ENCODE data around the gene AKNA.
A peak's percentile ranks its signal among the peaks of the same experiment; 100 is the strongest.

AKNA gene

DNA sequence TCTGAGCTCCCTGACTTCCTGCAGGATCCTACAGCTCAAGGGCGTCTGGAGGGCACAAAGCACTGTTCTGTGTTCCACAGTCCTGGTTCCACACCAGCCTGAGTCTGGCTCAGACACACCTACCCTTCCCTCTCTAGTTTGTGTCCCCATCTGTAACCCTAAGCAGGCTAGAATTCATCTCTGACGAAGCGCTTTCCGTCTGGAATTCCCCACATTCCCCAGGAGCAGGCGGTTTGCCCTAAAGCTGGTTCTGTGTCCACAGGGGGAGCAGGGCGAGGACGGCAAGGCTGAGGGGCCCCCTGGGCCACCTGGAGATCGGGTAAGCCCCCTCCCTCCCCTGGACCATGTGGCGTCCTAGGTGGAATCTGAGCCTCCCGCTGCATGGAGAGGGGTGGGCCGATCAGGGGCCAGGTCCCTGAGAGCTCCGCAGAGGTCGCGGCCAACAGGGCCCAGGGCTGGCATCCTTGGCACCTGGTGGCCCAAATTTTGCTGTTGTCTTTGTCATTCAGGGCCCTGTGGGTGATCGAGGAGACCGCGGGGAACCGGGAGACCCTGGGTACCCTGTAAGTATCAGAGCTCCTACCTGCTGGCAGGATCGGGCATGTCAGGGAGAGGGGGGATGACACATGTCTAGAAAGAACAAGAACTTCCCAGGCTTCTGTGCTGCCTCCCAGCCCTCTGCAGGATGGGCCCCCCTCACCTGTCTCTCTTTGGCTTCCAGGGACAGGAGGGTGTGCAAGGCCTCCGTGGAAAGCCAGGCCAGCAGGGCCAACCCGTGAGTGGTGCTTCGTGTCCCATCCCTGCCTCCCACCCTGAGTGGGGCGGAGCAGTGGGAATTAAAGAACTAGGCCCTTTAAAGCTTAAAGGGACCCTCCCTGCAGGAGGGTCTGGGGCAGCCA is 99.3 kb downstream of the AKNA start:
- no peaks in the 10 kb centered on the region for H3K36me3 Mint-ChIP-seq
- no peaks in the 10 kb centered on the region for H3K4me1 Mint-ChIP-seq
- H3K9me3 Mint-ChIP-seq, result no peaks in the 10 kb centered on the region
- DNase-seq, result peak; percentile 11
- no peak overlapping the region for H3K27ac Mint-ChIP-seq
- CTCF ChIA-PET, result interaction anchor here (0.7 to 1.7 kb wide), 3 partner anchors 135 to 206 kb away, joined by 3 to 8 read pairs (median 8); no protein-coding TSS in a partner anchor
- H3K27me3 Mint-ChIP-seq, result peaks cover 17% of the 10 kb centered on the region
- H3K4me3 Mint-ChIP-seq, result no peak overlapping the region

DNA sequence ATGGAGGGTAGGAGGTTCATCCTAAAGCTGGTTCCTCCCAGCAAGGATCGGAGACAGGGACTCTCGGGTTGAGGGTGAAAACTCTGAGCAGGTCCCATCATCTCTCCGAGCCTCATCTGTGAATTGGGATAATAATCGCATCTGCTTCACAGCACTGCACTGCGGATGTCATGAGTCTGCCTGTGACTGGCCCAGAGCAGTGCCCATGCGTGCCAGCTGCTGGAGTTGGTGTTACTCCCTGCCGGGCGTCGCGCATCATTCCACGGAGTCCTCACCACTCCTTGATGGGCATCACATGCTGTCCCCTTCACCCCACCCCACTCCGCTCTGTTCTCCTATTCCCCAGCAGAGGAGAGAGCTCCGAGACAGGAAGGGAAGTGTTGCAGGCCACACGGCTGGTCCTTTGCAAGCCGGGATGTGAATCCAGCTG is 100.0 kb downstream of the AKNA start:
- DNase-seq, result peak; percentile 18
- no peaks in the 10 kb centered on the region for H3K9me3 Mint-ChIP-seq
- CTCF ChIA-PET, result interaction anchor here (0.7 to 1.7 kb wide), 3 partner anchors 134 to 206 kb away, joined by 3 to 8 read pairs (median 8); no protein-coding TSS in a partner anchor
- H3K36me3 Mint-ChIP-seq, result no peaks in the 10 kb centered on the region
- no peak overlapping the region for H3K4me3 Mint-ChIP-seq
- H3K27me3 Mint-ChIP-seq, result peaks cover 17% of the 10 kb centered on the region
- no peaks in the 10 kb centered on the region for H3K4me1 Mint-ChIP-seq
- H3K27ac Mint-ChIP-seq, result no peak overlapping the region

DNA sequence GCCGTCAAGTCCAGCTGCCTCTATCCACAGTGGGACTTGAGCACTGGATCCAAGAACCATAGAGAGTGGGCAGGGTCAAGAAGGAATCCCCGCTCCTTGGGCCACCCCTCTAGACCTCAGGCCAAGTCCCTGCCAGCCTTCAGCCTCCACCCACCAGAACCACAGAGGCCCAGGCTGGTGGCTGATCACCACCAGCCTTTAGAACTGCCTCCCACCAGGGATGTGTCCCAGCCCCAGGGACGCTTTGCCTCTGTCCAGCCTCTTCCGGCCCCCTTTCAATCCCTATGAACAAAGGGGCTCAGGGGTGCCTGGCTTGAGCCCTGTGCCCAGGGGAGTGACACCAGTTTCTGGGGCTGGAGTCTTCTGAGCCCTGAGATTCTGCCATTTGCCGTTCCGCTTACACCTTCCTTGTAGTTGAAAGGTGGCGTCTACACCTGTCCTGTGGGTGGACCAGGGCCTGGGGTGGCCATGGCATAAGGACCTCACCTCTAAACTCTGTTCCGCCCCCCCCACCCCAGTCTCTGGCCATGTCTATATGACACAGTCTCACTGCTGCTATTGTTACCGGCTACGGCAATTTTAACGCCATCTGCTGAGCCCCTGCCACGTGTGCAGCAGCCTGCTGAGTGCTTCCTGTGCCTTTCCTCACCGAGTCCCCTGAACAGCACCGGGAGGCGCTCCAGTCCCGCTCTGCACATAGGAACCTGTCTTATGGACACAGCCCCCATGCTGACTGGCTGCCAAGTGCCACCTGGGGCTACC is 100.6 kb downstream of the AKNA start:
- CTCF ChIA-PET, result interaction anchor here (1.6 to 3.0 kb wide), 3 partner anchors 179 to 205 kb away, joined by 8 read pairs; no protein-coding TSS in a partner anchor
- Mint-ChIP-seq H3K36me3 (no peaks in the 10 kb centered on the region), H3K4me3 (no peak overlapping the region), H3K4me1 (no peaks in the 10 kb centered on the region), H3K27ac (no peak overlapping the region), H3K27me3 (peaks cover 14% of the 10 kb centered on the region), H3K9me3 (no peaks in the 10 kb centered on the region)
- DNase-seq, result peak; percentile 7

DNA sequence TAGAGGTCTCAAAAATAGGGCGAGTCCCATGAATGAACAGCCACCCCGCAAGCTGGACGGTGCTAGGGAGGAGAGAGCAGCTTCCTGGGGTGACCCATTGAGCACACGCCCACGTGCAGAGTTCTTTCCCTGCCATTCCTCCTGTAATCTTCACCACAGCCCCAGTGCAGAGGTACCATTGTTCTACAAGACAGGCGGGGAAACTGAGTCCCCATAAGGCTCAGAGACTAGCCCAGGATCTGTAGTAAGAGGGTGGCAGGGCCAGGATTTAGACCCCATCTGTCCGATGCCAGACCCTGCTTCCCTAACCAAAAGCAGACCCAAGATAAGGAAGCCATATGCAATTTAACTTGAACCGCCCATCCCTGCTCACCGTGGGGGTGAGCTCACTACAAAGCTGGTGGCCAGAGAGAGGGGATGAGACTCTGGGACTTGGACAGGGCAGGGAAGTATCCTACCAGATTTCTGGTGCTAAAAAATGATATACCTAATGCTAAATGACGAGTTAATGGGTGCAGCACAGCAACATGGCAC is 101.6 kb downstream of the AKNA start:
- H3K4me1 Mint-ChIP-seq, result no peaks in the 10 kb centered on the region
- H3K9me3 Mint-ChIP-seq, result no peaks in the 10 kb centered on the region
- no peak overlapping the region for H3K27ac Mint-ChIP-seq
- no peaks in the 10 kb centered on the region for H3K36me3 Mint-ChIP-seq
- DNase-seq, result no peak
- H3K4me3 Mint-ChIP-seq, result no peak overlapping the region
- H3K27me3 Mint-ChIP-seq, result peaks cover 9% of the 10 kb centered on the region
- CTCF ChIA-PET, result interaction anchor here (3.0 kb wide), 1 partner anchor 179 kb away, joined by 8 read pairs; no protein-coding TSS in a partner anchor

DNA sequence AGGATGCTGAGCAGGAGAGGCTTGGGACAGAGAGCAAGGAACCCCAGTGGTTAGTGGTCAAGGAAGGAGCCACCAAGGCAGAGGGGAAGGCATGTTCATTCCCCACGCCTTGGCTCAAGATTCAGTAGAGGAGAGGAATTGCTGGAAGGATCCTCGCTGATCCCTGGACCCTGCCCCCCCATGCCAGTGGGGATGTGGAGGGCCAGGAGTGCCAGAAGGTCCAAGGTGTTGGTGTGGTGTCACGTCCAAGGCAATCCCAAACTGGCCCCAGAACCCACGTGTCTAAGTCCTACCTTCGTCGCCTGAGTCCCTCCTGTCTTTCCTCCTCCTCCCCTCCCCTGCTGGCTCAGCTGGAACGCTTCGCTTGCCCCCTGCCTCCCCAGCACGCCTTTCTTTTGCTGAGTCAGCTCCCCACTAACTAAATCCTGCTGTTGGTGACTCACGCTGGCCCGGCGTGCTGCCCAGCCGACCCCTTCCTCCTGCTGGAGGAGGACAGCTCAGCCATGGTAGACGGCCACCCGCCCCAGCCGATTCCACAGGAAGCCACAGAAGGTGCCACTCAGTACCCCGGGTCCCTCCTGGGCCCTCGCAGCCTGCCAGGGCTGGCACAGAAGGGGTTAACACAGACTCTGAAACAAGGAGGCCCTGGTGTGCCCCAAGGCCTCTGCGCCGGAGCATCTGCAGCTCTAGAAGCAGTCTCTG is 102.5 kb downstream of the AKNA start:
- Mint-ChIP-seq H3K36me3 (no peaks in the 10 kb centered on the region), H3K27me3 (no peaks in the 10 kb centered on the region), H3K27ac (no peak overlapping the region), H3K9me3 (no peaks in the 10 kb centered on the region), H3K4me3 (no peak overlapping the region), H3K4me1 (no peaks in the 10 kb centered on the region)
- CTCF ChIA-PET, result interaction anchor here (3.0 kb wide), 1 partner anchor 178 kb away, joined by 8 read pairs; no protein-coding TSS in a partner anchor
- no peak for DNase-seq

DNA sequence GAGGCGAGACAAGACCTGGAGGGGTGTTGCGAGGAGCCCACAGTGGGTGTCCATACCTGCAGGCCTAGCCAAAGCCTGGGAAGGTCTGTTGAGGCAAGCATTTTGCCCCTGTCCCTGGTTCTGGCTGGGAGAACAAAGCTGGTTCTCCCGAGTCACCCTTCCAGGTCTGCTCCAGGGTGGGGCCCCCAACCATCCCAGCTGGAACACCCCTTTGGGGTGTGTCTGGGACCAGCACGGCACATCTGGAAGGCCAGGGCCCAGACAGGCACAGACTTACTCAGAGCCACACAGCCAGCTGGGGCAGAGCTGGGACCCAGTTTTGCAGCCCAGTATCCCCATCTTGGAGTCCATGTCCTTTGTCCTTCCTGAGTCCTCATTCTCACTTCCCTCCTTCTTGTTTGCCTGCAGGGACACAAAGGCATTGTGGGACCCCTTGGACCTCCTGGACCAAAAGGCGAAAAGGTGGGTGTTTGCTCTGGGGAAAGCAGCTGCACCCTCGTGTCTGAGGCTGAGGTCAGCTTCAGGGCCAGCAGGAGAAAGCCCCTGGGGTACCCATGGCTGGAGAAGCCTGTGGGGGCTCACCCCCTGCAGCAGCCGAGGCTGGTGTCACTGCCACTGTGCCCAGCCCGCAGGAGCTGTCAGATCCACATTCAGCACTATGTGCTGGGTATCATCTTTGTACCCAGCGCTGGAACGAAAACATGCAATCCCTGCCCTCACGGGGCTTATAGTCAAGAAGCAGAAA is 103.3 kb downstream of the AKNA start:
- Mint-ChIP-seq H3K27me3 (no peaks in the 10 kb centered on the region), H3K36me3 (no peaks in the 10 kb centered on the region), H3K4me3 (no peak overlapping the region), H3K27ac (no peak overlapping the region), H3K9me3 (no peaks in the 10 kb centered on the region), H3K4me1 (no peaks in the 10 kb centered on the region)
- DNase-seq, result peak; percentile 17
- CTCF ChIA-PET, result interaction anchor here (1.3 to 3.0 kb wide), 2 partner anchors 177 to 203 kb away, joined by 3 to 8 read pairs; no protein-coding TSS in a partner anchor
